ENCODE results near the gene KCNH6.

KCNH6 gene

GRCh38 chr17:63491977-63492618 lies 31.1 kb upstream of the KCNH6 start:
- TF ChIP-seq CTCF (IDR thresholded peaks at IDR 0.05; ENCODE audit: control insufficient read depth, insufficient read depth, low read depth, low read length, missing control alignments), result no peak
- H3K4me3 ChIP-seq (ENCODE audit: control insufficient read depth, low read depth, low read length), result no peak overlapping the region
- no peak for DNase-seq (ENCODE audit: low read depth)

GRCh38 chr17:63492940-63493339 lies 30.2 kb upstream of the KCNH6 start:
- no peak for DNase-seq (ENCODE audit: low read depth)
- no peak for TF ChIP-seq CTCF (IDR thresholded peaks at IDR 0.05; ENCODE audit: control insufficient read depth, insufficient read depth, low read depth, low read length, missing control alignments)
- no peak overlapping the region for H3K4me3 ChIP-seq (ENCODE audit: control insufficient read depth, low read depth, low read length)

- no peak for DNase-seq (ENCODE audit: low read depth)
- no peak for TF ChIP-seq CTCF (IDR thresholded peaks at IDR 0.05; ENCODE audit: control insufficient read depth, insufficient read depth, low read depth, low read length, missing control alignments)
- no peak overlapping the region for H3K4me3 ChIP-seq (ENCODE audit: control insufficient read depth, low read depth, low read length)
Measured at GRCh38 chr17:63493411-63493810, 29.7 kb upstream of the KCNH6 start.

- TF ChIP-seq CTCF (IDR thresholded peaks at IDR 0.05; ENCODE audit: control insufficient read depth, insufficient read depth, low read depth, low read length, missing control alignments), result no peak
- no peak for DNase-seq (ENCODE audit: low read depth)
- H3K4me3 ChIP-seq (ENCODE audit: control insufficient read depth, low read depth, low read length), result no peak overlapping the region
Measured at GRCh38 chr17:63494300-63494928, 28.7 kb upstream of the KCNH6 start.

GRCh38 chr17:63495491-63495890 lies 27.7 kb upstream of the KCNH6 start:
- no peak overlapping the region for H3K4me3 ChIP-seq (ENCODE audit: control insufficient read depth, low read depth, low read length)
- DNase-seq (ENCODE audit: low read depth), result no peak
- no peak for TF ChIP-seq CTCF (IDR thresholded peaks at IDR 0.05; ENCODE audit: control insufficient read depth, insufficient read depth, low read depth, low read length, missing control alignments)

- DNase-seq (ENCODE audit: low read depth), result no peak
- no peak overlapping the region for H3K4me3 ChIP-seq (ENCODE audit: control insufficient read depth, low read depth, low read length)
- TF ChIP-seq CTCF (IDR thresholded peaks at IDR 0.05; ENCODE audit: control insufficient read depth, insufficient read depth, low read depth, low read length, missing control alignments), result no peak
Measured at GRCh38 chr17:63496177-63496576, 27.0 kb upstream of the KCNH6 start.

Measured in AG09309 (cell line).